NAMALWA (cell line): ENCODE results near the gene TFPI.
"Not testable (repeated sequence)": the region's sequence is repeated elsewhere in the genome, so short reads cannot be mapped to it uniquely, and the experiment has no call there.

Experiments
- DNase-seq: peaks from one replicate; pipeline ENCODE4 v3.0.0-alpha.2; 2015; ENCODE audit warnings: low spot score

TFPI gene

DNA sequence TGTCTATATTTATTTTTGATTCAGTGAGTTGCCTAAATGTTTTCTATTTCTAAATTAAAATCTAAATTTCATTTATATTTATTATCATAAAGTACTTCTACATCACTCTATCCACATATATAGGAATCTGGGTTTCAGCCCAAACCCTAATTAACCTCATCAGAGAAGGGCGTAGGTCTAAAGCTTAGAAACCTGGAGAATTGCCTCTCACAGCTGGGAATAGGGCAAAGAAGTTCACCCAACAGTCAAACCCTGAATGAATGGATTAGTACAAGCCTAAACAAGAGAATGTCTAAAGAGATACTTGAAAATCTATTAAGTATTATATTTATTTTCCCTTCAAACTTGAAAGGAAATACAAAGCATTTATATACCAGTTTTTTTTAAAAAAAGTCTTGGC is 26.2 kb downstream of the TFPI start:
- no peak for DNase-seq

DNA sequence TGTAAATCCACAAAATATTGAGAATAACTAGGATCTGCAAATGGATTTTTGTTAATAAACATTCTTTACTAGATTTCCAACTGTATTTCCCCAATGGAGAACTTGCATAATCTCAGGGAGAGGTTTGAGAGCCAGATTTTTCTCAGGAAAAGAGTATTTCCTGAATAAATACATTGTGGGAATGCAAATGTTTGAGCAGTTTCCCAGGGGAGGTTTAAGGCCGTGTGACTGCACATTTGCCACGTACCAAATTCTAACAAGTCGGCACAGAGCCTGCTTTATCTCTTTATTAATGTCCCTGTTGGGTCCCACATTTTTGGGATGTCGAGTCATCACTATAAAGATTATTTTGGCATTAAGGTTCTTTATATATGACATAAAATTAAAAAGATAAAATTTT is 27.0 kb downstream of the TFPI start:
- no peak for DNase-seq

DNA sequence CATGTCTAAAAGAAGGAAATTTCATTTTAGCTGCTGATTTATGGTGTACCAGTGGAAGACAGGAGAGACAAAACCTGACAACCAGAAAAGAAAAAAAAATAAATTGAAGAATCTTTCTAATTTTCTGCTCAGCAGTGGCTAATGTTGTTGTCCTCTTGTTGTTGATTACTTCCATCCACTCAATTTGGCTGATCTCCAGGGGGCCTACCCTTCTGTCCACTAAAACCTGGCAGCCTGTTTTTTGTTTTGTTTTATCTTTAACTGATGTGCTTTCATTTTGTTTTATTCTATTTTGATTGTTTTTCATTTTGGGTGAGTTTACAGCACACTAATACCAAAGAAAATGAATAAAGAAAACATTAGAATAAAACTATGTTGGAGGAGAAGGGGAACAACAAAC is 27.4 kb downstream of the TFPI start:
- DNase-seq: no peak

DNA sequence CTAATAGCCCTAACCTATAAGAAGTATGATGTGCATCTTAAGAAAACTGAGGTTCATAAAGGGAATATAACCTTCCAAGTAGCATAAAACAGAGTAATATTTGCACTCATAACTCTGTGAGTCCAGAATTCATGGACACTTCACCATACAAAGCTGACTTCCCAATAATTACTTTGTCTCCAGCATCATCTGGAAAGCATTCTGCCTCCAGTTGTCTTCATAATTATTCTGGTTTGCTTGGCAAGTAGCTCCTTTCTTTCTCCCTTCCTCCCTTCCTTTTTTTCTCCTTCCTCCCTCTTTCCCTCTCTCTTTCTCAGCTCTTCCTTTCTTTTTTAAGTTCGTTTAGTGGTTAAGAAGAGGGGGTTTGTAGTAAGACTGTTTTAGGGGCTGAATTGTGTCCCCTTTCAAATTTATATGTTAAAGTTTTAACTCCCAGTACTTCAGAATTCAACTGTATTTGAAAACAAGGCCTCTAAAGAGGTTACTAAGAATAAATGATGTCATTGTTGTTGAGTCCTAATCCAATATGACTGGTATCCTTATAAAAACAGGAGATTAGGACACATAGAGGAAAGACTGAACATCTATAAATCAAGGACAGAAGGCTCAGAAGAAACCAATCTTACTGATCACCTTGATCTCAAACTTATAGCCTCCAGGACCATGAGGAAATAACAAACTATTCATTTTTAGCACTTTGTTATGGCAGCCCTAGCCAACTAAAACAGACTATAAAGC is 28.9 kb downstream of the TFPI start:
- no peak for DNase-seq

DNA sequence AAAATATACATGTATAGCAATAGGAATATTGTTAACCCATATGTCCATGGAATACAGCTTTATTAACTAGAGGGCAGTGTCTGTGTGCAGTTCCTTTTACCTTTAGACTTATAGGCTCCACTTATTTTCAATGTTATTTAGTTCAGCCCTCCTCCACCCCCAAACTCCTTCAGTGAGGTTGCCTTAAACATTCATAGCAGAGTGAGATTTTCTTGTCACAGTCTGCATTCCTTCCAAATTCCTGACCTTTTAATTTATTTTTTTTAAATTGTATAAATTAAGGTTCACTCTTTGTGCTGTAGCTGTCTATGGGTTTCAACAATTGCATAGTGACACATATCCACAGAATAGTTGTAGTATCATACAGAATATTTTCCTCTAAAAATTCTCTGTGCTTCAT is 30.9 kb downstream of the TFPI start:
- no peak for DNase-seq

DNA sequence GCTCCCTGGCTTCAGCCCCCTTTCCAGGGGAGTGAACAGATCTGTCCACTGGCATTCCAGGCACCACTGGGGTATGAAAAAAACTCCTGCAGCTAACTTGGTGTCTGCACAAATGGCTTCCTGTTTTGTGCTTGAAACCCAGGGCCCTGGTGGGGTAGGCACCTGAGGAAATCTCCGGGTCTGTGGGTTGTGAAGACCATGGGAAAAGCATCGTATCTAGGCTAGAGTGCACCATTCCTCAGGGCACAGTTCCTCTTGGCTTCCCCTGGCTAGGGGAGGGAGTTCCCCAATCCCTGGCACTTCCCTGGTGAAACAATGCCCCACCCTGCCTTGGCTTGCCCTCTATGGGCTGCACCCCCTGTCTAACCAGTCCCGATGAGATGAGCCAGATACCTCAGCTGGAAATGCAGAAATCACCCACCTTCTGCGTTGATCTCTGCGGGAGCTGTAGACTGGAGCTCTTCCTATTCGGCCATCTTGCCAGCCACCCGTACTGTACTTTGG is 34.1 kb downstream of the TFPI start:
- DNase-seq: no peak

DNA sequence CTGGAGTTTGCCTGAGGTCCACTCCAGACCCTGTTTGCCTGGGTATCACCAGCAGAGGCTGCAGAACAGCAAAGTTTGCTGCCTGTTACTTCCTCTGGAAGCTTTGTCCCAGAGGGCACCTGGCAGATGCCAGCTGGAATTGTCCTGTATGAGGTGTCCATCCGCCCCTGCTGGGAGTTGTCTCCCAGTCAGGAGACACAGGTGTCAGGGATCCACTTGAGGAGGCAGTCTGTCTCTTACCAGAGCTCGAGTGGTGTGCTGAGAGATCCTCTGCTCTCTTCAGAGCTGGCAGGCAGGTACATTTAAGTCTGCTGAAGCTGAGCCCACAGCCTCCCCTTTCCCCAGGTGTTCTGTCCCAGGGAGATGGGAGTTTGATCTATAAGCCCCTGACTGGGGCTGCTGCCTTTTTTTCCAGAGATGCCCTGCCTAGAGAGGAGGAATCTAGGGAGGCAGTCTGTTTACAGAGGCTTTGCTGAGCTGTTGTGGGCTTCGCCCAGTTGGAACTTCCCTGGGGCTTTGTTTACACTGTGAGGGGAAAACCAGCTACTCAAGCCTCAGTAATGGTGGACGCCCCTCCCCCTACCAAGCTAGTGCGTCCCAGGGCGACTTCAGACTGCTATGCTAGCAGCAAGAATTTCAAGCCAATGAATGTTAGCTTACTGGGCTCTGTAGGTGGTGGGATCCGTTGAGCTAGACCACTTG is 34.7 kb downstream of the TFPI start:
- DNase-seq: no peak

DNA sequence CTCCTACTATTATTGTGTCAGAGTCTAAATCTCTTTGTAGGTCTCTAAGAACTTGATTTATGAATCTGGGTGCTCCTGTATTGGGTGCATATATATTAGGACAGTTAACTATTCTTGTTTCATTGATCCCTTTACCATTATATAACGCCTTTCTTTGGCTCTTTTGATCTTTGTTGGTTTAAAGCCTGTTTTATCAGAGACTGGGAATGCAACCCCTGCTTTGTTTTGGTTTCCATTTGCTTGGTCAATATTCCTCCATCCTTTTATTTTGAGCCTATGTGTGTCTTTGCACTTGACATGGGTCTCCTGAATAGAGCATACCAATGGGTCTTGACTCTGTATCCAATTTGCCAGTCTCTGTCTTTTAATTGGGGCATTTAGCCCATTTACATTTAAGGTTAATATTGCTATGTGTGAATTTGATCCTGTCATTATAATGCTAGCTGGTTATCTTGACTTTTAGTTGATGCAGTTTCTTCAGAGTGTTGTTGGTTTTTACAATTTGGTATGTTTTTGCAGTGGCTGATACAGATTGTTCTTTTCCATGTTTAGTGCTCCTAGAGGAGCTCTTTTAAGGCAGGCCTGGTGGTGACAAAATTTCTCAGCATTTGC is 36.4 kb downstream of the TFPI start:
- not testable (repeated sequence) for DNase-seq

DNA sequence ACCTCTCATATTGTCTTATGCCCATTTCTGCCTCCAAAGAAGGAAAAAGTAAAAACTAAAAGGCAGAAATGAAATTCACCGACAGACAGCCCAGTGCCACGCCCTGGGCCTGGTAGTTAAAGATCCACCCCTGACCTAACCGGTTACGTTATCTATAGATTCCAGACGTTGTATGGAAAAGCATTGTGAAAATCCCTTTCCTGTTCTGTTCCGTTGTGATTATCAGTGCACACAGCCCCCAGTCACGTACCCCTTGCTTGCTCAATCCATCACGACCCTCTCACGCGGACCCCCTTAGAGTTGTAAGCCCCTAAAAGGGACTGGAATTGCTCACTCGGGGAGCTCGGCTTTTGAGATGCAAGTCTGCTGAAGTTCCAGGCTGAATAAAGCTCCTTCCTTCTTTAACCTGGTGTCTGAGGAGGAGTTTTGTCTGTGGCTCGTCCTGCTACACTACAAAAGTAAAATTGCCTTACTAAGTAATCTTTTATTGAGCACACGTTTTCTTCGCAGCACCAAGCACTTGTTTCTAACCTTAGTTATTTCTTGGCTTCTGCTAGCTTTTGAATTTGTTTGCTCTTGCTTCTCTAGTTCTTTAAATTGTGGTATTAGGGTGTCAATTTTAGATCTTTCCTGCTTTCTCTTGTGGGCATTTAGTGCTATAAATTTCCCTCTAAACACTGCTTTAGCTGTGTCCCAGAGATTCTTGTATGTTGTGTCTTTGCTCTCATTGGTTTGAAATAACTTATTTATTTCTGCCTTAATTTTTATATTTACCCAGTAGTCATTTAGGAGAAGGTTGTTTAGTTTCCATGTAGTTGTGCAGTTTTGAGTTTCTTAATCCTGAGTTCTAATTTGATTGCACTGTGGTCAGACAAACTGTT is 37.4 kb downstream of the TFPI start:
- not testable (repeated sequence) for DNase-seq

DNA sequence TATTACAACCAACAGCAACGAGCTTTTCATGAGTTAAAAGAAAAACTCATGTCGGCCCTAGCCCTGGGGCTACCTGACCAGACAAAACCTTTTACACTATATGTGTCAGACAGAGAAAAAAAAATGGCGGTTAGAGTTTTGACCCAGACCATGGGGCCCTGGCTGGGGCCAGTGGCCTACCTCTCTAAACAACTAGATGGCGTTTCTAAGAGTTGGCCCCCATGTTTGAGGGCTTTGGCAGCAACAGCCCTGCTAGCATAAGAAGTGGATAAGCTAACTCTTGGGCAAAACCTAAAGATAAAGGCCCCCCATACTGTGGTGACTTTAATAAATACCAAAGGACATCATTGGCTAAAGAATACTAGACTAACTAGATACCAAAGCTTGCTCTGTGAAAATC is 39.3 kb downstream of the TFPI start:
- DNase-seq: no peak

DNA sequence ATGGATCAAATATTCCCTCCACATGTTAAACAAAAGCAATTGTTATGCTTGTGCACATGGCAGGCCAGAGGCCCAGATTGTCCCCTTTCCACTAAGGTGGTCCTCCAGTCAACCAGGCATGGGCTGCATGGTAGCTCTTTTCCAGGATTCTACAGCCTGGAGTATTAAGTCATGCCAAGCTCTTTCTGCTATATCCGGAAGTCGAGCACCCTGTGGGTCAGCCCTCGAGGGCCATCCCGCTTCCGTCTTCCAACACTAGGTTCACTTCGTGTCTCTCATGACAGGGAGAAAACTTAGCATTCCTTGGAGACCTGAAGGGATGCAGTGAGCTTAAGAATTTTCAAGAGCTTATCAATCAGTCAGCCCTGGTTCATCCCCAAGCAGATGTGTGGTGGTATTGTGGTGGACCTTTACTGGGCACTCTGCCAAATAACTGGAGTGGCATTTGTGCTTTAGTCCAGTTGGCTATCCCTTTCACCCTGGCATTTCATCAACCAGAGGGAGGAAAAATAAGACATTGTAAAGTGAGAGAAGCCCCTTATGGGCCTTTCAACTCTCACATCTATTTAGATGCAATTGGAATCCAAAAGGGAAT is 39.9 kb downstream of the TFPI start:
- not testable (repeated sequence) for DNase-seq

DNA sequence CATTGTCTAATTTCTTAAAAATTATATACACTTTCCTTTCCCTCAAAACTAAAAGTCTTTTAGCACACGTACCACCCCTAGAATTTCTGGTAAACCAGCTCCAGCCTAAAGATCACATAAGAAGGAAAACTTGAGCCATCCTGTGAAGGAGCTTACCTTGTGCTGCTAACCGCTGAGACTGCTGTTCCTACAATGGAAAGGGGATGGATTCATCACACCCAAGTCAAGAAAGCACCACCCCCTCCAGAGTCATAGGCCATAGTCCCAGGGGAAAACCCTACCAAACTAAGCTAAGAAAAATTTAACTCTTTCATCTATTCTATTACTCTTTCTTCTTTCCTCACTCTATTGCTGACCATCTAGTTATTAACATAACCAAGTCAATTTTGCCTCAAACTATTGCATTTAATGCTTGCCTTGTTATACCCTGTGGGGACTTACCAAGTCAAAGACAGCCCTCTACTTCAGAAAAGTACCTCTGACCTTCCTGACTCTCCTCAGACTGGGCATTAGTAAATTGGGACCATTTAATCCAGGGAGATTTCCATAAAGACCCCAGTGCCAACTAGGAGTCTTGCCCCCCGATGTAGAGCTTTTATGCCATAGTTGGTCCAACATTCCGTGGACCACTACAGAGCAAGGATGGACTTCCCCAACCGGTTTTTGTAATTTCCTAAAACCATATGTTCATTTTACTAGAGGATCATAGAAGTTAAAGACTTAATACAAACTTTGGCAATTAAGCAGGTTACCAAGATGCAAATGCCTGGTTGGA is 40.6 kb downstream of the TFPI start:
- DNase-seq: not testable (repeated sequence)

DNA sequence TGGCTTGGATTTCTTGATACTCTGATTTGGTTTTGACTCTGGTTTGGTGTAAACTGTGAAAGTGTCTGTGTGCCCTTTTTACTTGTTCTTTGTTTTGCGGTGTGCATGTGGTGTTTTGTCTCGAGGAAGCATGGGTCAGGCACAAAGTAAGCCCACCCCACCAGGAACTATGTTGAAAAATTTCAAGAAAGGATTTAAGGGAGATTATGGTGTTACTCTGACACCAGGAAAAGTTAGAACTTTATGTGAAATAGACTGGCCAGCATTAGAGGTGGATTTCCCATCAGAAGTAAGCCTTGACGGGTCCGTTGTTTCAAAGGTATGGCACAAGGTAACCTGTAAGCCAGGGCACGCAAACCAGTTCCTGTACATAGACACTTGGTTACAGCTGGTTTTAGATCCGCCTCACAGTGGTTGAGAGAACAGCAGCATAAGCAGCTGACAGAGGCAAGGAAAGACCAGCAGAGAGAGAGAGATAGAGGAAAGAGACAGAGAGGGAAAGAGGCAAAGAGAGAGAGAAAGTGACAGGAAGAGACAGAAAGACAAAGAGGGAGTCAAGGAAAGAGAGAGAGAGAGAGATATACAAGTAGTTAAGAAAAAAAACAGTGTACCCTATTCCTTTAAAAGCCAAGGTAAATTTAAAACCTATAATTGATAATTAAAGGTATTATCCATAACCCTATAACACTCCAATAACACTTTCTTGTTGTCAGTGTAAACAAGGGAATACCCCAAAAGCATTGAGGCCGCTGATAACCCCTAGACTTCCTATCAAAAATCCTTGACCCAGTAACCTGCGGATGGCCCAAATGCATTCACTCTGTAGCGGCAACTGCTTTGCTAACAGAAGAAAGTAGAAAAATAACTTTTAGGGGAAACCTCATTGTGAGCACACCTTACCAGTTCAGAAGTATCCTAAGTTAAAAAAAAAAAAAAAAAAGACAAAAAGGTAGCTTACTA is 42.6 kb downstream of the TFPI start:
- no peak for DNase-seq

DNA sequence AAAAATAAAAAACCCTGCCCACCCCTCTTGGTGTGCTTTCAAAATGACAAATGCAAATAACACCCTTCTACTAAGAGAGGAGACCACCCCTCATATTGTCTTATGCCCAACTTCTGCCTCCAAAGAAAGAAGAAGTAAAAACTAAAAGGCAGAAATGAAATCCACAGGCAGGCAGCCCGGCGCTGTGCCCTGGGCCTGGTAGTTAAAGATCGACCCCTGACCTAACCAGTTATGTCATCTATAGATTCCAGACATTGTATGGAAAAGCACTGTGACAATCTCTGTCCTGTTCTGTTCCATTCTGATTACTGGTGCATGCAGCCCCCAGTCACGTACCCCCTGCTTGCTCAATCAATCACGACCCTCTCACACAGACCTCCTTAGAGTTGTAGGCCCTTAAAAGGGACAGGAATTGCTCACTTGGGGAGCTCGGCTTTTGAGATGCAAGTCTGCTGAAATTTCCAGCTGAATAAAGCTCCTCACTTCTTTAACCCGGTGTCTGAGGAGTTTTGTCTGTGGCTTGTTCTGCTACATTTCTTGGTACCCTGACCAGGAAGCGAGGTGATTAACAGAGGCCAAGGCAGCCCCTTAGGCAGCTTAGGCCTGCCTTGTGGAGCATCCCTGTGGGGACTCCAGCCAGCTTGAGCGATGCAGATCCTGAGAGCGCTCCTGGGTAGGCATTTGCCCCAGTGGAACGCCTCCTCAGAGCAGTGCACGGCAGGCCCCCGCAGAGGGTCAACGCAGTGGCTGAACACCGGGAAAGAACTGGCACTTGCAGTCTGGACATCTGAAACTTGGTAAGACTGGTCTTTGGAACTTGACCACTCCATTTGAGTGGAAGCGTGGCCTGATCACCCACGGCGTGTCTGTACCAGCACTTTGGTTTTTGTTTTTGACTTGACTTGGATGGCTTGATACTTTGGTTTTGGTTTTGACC is 43.5 kb downstream of the TFPI start:
- DNase-seq: not testable (repeated sequence)

DNA sequence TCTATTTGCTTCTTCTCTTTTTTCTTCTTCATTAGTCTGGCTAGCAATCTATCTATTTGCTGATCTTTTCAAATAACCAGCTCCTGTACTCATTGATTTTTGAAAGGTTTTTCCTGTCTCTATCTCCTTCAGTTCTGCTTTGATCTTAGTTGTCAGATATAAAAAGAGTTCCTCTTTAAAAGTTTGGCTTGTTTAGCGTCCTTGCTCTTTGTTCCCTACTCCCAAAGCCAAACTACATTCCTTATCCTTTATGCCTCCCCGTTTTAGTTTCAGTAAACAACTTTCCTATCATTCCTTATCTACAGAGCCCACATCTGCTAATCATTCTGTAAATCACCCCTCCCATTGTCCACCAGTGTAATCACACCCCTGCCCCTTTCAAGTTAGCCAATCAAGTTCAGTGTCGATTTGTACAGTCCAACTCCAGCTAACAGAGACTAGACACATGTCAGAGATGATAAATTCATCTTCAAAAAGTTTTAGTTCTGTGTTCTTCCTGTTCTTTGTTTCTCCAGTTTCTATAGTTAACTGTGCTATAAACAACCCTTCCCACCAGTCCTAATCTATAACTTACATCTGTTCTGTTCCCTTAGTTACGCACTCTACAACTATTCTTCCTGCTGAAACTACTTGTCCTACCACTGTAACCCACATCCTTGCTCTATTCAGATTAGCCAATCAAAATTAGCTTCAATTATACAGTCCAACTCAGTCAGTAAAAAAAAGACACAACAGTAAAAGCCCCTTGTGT is 44.4 kb downstream of the TFPI start:
- DNase-seq: no peak

DNA sequence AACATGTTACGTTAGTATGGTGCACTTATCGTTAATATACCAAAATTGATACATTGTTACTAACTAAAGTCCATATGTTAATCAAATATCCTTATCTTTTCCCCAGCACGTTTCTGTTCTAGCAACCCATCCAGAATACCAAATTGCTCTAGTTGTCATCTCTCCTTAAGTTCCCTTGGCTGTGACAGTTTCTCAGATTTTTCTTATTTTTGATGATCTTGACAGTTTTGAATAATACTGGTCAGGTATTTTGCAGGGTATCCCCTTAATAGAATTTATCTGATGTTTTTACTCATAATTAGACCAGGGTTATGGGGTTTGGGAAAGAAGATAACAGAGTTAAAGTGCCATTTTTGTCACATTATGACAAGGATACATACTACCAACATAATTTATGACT is 47.8 kb downstream of the TFPI start:
- no peak for DNase-seq

DNA sequence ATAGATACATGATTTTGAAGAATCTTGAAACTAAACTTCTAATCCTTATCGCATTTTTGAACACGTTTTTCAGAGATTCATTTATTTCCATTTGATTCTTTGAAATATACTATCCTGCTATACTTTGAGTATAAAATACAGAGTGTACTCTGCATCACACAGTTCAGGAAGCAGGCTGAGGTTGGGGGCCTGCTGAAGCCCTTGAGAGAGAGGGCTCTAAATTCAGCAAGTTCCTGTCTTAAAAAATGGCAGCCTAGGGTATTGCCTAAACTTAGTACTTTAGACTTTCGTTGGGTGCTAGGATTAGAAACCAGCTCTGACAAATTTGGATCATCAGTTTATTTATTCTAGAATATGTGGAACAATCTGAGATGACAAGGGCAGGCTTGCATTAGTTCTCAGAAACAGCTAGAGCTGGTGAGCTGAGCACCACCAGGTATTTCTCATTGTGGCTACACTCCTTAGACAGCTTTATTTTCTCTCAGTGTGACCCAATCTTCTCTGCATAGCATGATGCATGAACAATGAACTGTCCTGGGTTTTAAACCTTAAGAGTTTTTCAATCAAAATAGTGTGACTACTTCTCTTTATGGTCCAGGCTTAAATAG is 49.1 kb downstream of the TFPI start:
- no peak for DNase-seq
